BJ (cell line): ENCODE measurements around the gene TSPAN10. TPM values are rescaled to one million over a fixed set of nuclear protein-coding genes. Genes with fewer than 3 reads are reported as not detected.

Source experiments
- CTCF ChIA-PET: fragments of 350-600 bp; formaldehyde crosslinking; extraction: SDS; loops from one replicate; lab custom pipeline; 2021; ENCODE audit warnings: antibody characterized with exemption, inconsistent platforms; lab: Yijun Ruan, JAX
- POLR2A ChIA-PET: fragments of 300-600 bp; sonication (Branson Sonifier 250); formaldehyde crosslinking; extraction: SDS; loops from one replicate; lab custom pipeline; 2021; ENCODE audit warnings: antibody characterized with exemption; lab: Charles Lee
- DNase-seq: peaks from one replicate; pipeline ENCODE4 v3.0.0-alpha.2; 2011; ENCODE audit warnings: low read depth
- H3K27me3 ChIP-seq: 2 replicates; pipeline ENCODE4 v1.6.0; 2011; ENCODE audit warnings: low read length; ENCODE audit not compliant: control insufficient read depth, insufficient read depth
- H3K36me3 ChIP-seq: 2 replicates; pipeline ENCODE4 v1.5.1; 2011; ENCODE audit warnings: low read length; ENCODE audit not compliant: control insufficient read depth, insufficient read depth
- H3K4me3 ChIP-seq: 2 replicates; pipeline ENCODE4 v1.5.1; 2011; ENCODE audit warnings: low read depth, mild to moderate bottlenecking, control low read depth, low read length
- polyA plus RNA-seq: library from polyadenylated mRNA; depleted of rRNA; stranded (reverse); fragments of >200 nt; gene quantifications from 2 replicates; pipeline ENCODE4 v1.2.3, GENCODE V29; 2011
- TF ChIP-seq, protein P1 (sequence below): IDR thresholded peaks from 2 replicates; pipeline ENCODE4 v1.5.1; 2011; ENCODE audit warnings: low read depth, mild to moderate bottlenecking, control low read depth, inconsistent platforms, low read length, moderate library complexity; ENCODE audit not compliant: insufficient read depth

The TSPAN10 gene
- polyA plus RNA-seq, 1 experiment: 3.0 TPM

- Histone ChIP-seq H3K27me3 (no peaks in the 10 kb centered on the region), H3K36me3 (no peaks in the 10 kb centered on the region; the same call in 1 of the 2 replicates), H3K4me3 (peak overlapping the region; percentile 82)
- POLR2A ChIA-PET: no interaction called here
- TF ChIP-seq, protein P1, sequence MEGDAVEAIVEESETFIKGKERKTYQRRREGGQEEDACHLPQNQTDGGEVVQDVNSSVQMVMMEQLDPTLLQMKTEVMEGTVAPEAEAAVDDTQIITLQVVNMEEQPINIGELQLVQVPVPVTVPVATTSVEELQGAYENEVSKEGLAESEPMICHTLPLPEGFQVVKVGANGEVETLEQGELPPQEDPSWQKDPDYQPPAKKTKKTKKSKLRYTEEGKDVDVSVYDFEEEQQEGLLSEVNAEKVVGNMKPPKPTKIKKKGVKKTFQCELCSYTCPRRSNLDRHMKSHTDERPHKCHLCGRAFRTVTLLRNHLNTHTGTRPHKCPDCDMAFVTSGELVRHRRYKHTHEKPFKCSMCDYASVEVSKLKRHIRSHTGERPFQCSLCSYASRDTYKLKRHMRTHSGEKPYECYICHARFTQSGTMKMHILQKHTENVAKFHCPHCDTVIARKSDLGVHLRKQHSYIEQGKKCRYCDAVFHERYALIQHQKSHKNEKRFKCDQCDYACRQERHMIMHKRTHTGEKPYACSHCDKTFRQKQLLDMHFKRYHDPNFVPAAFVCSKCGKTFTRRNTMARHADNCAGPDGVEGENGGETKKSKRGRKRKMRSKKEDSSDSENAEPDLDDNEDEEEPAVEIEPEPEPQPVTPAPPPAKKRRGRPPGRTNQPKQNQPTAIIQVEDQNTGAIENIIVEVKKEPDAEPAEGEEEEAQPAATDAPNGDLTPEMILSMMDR: no peak
- CTCF ChIA-PET: no interaction called here
- no peak for DNase-seq
These were observed 957 bp upstream of the TSPAN10 start for GRCh38 chr17:81635973-81636504.

DNA sequence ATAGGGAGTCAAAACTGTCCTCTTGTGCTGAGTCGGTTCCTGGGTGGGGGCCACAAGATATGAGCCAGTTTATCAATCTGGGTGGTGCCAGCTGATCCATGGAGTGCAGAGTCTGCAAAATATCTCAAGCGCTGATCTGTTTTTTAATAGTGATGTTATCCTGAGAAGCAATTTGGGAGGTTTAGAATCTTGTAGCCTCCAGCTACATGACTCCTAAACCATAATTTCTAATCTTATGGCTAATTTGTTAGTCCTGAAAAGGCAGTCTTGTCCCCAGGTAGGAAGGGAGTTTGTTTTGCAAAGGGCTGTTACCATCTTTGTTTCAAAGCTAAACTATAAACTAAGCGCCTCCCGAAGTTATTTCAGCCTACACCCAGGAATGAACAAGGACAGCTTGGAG, 1.7 kb downstream of the TSPAN10 start:
- TF ChIP-seq, protein P1: no peak
- no peaks in the 10 kb centered on the region; the same call in none of the 2 replicates for H3K36me3 ChIP-seq
- no peak for DNase-seq
- ChIA-PET POLR2A (no interaction called here), CTCF (interaction anchor here (1.3 kb wide), 1 partner anchor 21 kb away, joined by 3 read pairs; no protein-coding TSS in a partner anchor)
- H3K4me3 ChIP-seq: no peak overlapping the region
- no peaks in the 10 kb centered on the region for H3K27me3 ChIP-seq

- TF ChIP-seq, protein P1: no peak
- no peak for DNase-seq
- Histone ChIP-seq H3K27me3 (no peaks in the 10 kb centered on the region), H3K4me3 (no peak overlapping the region), H3K36me3 (no peaks in the 10 kb centered on the region; the same call in none of the 2 replicates)
- ChIA-PET CTCF (no interaction called here), POLR2A (no interaction called here)
These were observed 3.0 kb downstream of the TSPAN10 start for GRCh38 chr17:81640011-81640410.

DNA sequence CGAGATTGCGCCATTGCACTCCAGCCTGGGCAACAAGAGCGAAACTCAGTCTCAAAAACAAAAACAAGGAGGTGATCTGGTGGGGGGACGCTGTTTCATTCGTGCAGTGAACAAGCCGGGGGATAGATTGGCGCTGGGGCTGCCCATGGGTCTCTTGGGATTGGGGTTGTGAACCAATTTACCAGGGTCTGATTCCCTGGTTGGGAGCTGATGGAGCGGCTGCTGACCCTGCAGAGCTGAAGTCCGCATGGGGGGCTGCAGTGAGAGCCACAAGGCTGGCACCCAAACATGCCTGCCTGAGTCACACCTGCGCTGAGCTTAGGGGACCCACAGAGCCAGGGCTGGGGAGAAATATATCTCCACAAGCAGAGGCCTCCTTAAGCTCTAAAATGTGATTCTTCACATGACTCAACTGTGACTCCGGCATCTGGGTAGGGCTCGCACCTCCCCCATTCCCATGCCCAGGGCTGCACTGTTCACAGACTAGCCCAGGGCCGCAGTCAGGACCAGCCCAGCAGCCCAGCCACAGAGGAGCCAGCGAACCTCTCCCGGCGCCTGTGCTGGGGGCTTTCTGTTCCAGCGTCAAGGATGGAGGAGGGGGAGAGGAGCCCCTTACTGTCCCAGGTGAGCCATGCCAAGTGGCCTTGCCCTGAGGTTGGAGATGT, 5.0 kb downstream of the TSPAN10 start:
- Histone ChIP-seq H3K36me3 (no peaks in the 10 kb centered on the region; the same call in none of the 2 replicates), H3K27me3 (no peaks in the 10 kb centered on the region), H3K4me3 (no peak overlapping the region)
- DNase-seq: no peak
- TF ChIP-seq, protein P1: no peak
- CTCF ChIA-PET: interaction anchor here (1.0 kb wide), 1 partner anchor 11 kb away, joined by 3 read pairs; no protein-coding TSS in a partner anchor
- POLR2A ChIA-PET: interaction anchor here (0.6 kb wide), 1 partner anchor 134 kb away, joined by 3 read pairs; no protein-coding TSS in a partner anchor

GRCh38 chr17:81644496-81644895, 7.5 kb downstream of the TSPAN10 start:
- Histone ChIP-seq H3K27me3 (peaks cover 9% of the 10 kb centered on the region), H3K4me3 (no peak overlapping the region), H3K36me3 (no peaks in the 10 kb centered on the region; the same call in none of the 2 replicates)
- no peak for DNase-seq
- TF ChIP-seq, protein P1: no peak
- CTCF ChIA-PET: no interaction called here
- POLR2A ChIA-PET: no interaction called here
